HL-60 (cell line): Measurements from ENCODE around the gene C17orf78.

Experiments
- DNase-seq, 2 experiments: peaks; one replicate each; pipeline ENCODE4 v3.0.0-alpha.2; 2010 to 2020; ENCODE audit warnings: low read depth in 1 of 2, low spot score in 1 of 2
- H3K27ac ChIP-seq: fragments of 250-450 bp; sonication (Bioruptor Pico); replicated peaks from 2 replicates; pipeline ENCODE4 v1.5.1; 2020; ENCODE audit warnings: mild to moderate bottlenecking, moderate library complexity
- H3K27me3 ChIP-seq: fragments of 250-450 bp; sonication (Bioruptor Pico); 2 replicates; pipeline ENCODE4 v1.5.1; 2021; ENCODE audit warnings: mild to moderate bottlenecking, moderate library complexity; ENCODE audit not compliant: insufficient read depth, poor library complexity, severe bottlenecking
- H3K4me3 ChIP-seq: replicated peaks from 2 replicates; pipeline ENCODE4 v1.5.1; 2011; ENCODE audit warnings: mild to moderate bottlenecking, control low read depth, low read length; ENCODE audit not compliant: insufficient read depth
- GABPA ChIP-seq: IDR thresholded peaks from 2 replicates; pipeline ENCODE4 v1.6.1; 2012; ENCODE audit warnings: low read depth
- POLR2AphosphoS5 ChIP-seq: IDR thresholded peaks from 2 replicates; pipeline ENCODE4 v1.6.1; 2012; ENCODE audit warnings: low read depth
- SPI1 ChIP-seq: IDR thresholded peaks from 2 replicates; pipeline ENCODE4 v1.6.1; 2012; ENCODE audit warnings: low read depth, mild to moderate bottlenecking, borderline replicate concordance
- TF ChIP-seq, protein P1 (sequence below): IDR thresholded peaks from 2 replicates; pipeline ENCODE4 v1.6.1; 2012; ENCODE audit warnings: low read depth; ENCODE audit not compliant: insufficient replicate concordance
- TF ChIP-seq, protein P2 (sequence below): IDR thresholded peaks from one replicate; pipeline ENCODE4 v1.5.1; 2011; ENCODE audit warnings: low read length, control low read depth, inconsistent platforms; ENCODE audit not compliant: insufficient read depth

The C17orf78 gene

DNA sequence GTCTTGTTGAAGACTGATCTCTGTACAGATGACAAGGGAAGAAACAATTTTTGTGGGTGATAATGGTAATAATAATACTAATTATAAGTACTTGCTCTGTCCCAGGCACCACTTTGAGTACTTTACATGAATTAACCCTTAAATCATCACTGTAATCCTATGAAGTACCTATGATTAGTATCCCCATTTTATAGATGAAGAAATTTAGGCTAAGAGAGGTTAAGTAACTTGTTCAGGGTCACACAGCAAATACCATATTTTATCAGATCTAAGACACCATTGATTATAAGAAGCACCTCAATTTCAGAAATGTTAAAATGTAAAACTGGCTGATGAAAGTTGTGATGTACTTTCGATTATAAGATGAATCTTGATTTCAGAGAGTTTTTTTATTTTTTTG is 49.5 kb downstream of the C17orf78 start:
- DNase-seq: no peak
- TF ChIP-seq GABPA (no peak), POLR2AphosphoS5 (no peak)
- TF ChIP-seq, protein P1, sequence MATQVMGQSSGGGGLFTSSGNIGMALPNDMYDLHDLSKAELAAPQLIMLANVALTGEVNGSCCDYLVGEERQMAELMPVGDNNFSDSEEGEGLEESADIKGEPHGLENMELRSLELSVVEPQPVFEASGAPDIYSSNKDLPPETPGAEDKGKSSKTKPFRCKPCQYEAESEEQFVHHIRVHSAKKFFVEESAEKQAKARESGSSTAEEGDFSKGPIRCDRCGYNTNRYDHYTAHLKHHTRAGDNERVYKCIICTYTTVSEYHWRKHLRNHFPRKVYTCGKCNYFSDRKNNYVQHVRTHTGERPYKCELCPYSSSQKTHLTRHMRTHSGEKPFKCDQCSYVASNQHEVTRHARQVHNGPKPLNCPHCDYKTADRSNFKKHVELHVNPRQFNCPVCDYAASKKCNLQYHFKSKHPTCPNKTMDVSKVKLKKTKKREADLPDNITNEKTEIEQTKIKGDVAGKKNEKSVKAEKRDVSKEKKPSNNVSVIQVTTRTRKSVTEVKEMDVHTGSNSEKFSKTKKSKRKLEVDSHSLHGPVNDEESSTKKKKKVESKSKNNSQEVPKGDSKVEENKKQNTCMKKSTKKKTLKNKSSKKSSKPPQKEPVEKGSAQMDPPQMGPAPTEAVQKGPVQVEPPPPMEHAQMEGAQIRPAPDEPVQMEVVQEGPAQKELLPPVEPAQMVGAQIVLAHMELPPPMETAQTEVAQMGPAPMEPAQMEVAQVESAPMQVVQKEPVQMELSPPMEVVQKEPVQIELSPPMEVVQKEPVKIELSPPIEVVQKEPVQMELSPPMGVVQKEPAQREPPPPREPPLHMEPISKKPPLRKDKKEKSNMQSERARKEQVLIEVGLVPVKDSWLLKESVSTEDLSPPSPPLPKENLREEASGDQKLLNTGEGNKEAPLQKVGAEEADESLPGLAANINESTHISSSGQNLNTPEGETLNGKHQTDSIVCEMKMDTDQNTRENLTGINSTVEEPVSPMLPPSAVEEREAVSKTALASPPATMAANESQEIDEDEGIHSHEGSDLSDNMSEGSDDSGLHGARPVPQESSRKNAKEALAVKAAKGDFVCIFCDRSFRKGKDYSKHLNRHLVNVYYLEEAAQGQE: no peak
- H3K27me3 ChIP-seq: no peaks in the 10 kb centered on the region
- H3K27ac ChIP-seq: no peak overlapping the region
- no peak overlapping the region for H3K4me3 ChIP-seq

DNA sequence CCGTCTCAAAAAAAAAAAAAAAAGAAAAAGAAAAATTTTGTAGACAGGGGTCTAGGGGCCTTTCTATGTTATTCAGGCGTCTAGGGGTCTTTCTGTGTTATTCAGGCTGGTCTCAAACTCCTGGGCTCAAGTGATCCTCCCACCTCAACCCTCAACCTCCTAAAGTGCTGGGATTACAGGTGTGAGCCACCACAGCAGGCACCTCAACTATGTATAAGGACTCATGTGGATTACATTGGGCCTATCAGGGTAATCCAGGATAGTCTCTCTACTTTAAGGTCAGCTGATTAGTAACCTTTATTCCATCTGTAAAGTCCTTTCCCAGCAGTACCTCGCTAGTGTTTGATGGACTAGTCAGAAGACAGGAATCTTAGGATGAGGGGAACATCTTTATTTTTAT is 53.3 kb downstream of the C17orf78 start:
- DNase-seq: no peak
- H3K4me3 ChIP-seq: no peak overlapping the region
- no peaks in the 10 kb centered on the region for H3K27me3 ChIP-seq
- H3K27ac ChIP-seq: no peak overlapping the region
- TF ChIP-seq, protein P2, sequence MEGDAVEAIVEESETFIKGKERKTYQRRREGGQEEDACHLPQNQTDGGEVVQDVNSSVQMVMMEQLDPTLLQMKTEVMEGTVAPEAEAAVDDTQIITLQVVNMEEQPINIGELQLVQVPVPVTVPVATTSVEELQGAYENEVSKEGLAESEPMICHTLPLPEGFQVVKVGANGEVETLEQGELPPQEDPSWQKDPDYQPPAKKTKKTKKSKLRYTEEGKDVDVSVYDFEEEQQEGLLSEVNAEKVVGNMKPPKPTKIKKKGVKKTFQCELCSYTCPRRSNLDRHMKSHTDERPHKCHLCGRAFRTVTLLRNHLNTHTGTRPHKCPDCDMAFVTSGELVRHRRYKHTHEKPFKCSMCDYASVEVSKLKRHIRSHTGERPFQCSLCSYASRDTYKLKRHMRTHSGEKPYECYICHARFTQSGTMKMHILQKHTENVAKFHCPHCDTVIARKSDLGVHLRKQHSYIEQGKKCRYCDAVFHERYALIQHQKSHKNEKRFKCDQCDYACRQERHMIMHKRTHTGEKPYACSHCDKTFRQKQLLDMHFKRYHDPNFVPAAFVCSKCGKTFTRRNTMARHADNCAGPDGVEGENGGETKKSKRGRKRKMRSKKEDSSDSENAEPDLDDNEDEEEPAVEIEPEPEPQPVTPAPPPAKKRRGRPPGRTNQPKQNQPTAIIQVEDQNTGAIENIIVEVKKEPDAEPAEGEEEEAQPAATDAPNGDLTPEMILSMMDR: no peak
- TF ChIP-seq, protein P1: no peak
- TF ChIP-seq POLR2AphosphoS5: no peak
- TF ChIP-seq SPI1: no peak
- no peak for TF ChIP-seq GABPA

DNA sequence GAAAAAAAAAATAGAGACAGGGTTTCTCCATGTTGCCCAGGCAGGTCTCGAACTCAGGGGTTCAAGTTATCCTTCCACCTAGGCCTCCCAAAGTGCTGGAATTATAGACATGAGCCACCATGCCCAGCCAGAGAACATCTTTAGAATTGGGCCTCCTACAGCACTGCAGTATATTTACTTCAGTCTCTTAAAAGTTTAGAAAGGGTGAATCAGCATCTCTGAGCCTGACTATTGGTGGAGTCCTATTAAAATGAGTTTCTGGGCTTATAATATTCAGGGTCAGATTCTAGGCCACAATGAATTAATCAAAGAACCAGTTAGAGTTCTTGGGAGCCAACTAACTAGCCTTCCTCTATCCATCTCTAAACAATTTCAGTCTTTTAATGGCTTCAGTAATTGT is 53.7 kb downstream of the C17orf78 start:
- TF ChIP-seq, protein P1: no peak
- TF ChIP-seq GABPA (no peak), SPI1 (no peak), POLR2AphosphoS5 (no peak)
- TF ChIP-seq, protein P2: no peak
- H3K27ac ChIP-seq: no peak overlapping the region
- no peaks in the 10 kb centered on the region for H3K27me3 ChIP-seq
- no peak overlapping the region for H3K4me3 ChIP-seq
- DNase-seq: no peak
